H1 (cell line): ENCODE results near the gene SMOC2. TPM values are rescaled to one million over a fixed set of nuclear protein-coding genes. Genes with fewer than 3 reads are reported as not detected.

Experiments
- CBX5 ChIP-seq: fragments of 300-800, 300-1000 bp; sonication (generic); IDR thresholded peaks from 2 replicates; pipeline ENCODE4 v1.7.1; 2016; ENCODE audit warnings: antibody characterized with exemption, low read length, low read depth
- polyA plus RNA-seq, 7 experiments: library from polyadenylated mRNA; depleted of rRNA in 3 of 7; stranded (reverse) in 5 of 7; unstranded in 2 of 7; fragments of >200 nt in 5 of 7; fragments of 200-250 nt in 2 of 7; gene quantifications; 1 replicate in 5 of 7; 2 replicates in 1 of 7; 4 replicates in 1 of 7; pipeline versions ENCODE4 v1.2.1 to v1.2.3, GENCODE V29; 2011 to 2013; ENCODE audit warnings: missing spikeins in 2 of 7, mixed read lengths in 2 of 7
- total RNA-seq: library from RNA; stranded (reverse); fragmentation: NEBNext Ultra II Directional; extraction: Animal tissue kit (Norgen Biotek cat#: 25700); gene quantifications from 2 replicates; pipeline ENCODE4 v1.2.1, GENCODE V29; 2021
- TF ChIP-seq, protein P1 (sequence below): fragments of 300-600 bp; sonication (generic); IDR thresholded peaks from 2 replicates; pipeline ENCODE4 v1.7.1; 2012; ENCODE audit warnings: low read length, moderate library complexity, mild to moderate bottlenecking, inconsistent platforms; ENCODE audit not compliant: insufficient replicate concordance

The SMOC2 gene
- total and polyA plus RNA-seq, 2 of the 8 experiments (the other 6 are each of a cell fraction or from before 2014, with no cell fraction given): 7.7 to 8.5 TPM

DNA sequence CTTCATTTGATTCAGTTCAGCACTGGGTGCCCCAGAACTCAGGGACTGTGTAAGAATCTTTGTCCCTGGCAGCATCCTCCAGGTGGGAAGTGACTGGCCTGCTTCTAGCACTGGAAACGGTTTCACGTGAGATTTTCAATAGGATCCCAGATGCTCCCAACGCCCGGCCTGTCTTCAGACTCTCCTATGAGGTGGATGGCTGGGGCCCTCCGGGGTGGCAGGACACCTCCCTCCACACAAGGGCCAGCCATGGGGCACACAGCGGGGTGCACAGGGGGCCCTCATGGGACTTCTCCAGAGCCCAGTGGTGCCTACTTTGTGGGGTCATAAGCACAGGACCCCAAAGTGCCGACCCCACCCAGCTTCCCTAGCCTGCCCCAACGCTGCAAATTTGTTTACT lies 72.8 kb downstream of the SMOC2 start (continued):
- TF ChIP-seq, protein P1, sequence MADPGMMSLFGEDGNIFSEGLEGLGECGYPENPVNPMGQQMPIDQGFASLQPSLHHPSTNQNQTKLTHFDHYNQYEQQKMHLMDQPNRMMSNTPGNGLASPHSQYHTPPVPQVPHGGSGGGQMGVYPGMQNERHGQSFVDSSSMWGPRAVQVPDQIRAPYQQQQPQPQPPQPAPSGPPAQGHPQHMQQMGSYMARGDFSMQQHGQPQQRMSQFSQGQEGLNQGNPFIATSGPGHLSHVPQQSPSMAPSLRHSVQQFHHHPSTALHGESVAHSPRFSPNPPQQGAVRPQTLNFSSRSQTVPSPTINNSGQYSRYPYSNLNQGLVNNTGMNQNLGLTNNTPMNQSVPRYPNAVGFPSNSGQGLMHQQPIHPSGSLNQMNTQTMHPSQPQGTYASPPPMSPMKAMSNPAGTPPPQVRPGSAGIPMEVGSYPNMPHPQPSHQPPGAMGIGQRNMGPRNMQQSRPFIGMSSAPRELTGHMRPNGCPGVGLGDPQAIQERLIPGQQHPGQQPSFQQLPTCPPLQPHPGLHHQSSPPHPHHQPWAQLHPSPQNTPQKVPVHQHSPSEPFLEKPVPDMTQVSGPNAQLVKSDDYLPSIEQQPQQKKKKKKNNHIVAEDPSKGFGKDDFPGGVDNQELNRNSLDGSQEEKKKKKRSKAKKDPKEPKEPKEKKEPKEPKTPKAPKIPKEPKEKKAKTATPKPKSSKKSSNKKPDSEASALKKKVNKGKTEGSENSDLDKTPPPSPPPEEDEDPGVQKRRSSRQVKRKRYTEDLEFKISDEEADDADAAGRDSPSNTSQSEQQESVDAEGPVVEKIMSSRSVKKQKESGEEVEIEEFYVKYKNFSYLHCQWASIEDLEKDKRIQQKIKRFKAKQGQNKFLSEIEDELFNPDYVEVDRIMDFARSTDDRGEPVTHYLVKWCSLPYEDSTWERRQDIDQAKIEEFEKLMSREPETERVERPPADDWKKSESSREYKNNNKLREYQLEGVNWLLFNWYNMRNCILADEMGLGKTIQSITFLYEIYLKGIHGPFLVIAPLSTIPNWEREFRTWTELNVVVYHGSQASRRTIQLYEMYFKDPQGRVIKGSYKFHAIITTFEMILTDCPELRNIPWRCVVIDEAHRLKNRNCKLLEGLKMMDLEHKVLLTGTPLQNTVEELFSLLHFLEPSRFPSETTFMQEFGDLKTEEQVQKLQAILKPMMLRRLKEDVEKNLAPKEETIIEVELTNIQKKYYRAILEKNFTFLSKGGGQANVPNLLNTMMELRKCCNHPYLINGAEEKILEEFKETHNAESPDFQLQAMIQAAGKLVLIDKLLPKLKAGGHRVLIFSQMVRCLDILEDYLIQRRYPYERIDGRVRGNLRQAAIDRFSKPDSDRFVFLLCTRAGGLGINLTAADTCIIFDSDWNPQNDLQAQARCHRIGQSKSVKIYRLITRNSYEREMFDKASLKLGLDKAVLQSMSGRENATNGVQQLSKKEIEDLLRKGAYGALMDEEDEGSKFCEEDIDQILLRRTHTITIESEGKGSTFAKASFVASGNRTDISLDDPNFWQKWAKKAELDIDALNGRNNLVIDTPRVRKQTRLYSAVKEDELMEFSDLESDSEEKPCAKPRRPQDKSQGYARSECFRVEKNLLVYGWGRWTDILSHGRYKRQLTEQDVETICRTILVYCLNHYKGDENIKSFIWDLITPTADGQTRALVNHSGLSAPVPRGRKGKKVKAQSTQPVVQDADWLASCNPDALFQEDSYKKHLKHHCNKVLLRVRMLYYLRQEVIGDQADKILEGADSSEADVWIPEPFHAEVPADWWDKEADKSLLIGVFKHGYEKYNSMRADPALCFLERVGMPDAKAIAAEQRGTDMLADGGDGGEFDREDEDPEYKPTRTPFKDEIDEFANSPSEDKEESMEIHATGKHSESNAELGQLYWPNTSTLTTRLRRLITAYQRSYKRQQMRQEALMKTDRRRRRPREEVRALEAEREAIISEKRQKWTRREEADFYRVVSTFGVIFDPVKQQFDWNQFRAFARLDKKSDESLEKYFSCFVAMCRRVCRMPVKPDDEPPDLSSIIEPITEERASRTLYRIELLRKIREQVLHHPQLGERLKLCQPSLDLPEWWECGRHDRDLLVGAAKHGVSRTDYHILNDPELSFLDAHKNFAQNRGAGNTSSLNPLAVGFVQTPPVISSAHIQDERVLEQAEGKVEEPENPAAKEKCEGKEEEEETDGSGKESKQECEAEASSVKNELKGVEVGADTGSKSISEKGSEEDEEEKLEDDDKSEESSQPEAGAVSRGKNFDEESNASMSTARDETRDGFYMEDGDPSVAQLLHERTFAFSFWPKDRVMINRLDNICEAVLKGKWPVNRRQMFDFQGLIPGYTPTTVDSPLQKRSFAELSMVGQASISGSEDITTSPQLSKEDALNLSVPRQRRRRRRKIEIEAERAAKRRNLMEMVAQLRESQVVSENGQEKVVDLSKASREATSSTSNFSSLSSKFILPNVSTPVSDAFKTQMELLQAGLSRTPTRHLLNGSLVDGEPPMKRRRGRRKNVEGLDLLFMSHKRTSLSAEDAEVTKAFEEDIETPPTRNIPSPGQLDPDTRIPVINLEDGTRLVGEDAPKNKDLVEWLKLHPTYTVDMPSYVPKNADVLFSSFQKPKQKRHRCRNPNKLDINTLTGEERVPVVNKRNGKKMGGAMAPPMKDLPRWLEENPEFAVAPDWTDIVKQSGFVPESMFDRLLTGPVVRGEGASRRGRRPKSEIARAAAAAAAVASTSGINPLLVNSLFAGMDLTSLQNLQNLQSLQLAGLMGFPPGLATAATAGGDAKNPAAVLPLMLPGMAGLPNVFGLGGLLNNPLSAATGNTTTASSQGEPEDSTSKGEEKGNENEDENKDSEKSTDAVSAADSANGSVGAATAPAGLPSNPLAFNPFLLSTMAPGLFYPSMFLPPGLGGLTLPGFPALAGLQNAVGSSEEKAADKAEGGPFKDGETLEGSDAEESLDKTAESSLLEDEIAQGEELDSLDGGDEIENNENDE: no peak
- no peak for TF ChIP-seq CBX5
